ENCODE data around the gene ROGDI.

Gene ROGDI

GRCh38 chr16:4769306-4769638 lies 33.2 kb downstream of the ROGDI start:
- TF ChIP-seq REST (IDR thresholded peaks at IDR 0.05; ENCODE audit: insufficient read depth in 1 of 2, low read depth in 2 of 2, low read length in 2 of 2) (no peak), SIN3A (IDR thresholded peaks at IDR 0.05; ENCODE audit: borderline replicate concordance, insufficient read depth, low read length) (no peak), FOXP2 (optimal IDR thresholded peaks at IDR 0.05; ENCODE audit: borderline replicate concordance, extremely low read depth, extremely low read length, insufficient read depth) (no peak), POLR2AphosphoS5 (IDR thresholded peaks at IDR 0.05; ENCODE audit: low read depth, low read length) (no peak), TAF1 (IDR thresholded peaks at IDR 0.05; ENCODE audit: borderline replicate concordance, insufficient read depth, low read length) (no peak)

DNA sequence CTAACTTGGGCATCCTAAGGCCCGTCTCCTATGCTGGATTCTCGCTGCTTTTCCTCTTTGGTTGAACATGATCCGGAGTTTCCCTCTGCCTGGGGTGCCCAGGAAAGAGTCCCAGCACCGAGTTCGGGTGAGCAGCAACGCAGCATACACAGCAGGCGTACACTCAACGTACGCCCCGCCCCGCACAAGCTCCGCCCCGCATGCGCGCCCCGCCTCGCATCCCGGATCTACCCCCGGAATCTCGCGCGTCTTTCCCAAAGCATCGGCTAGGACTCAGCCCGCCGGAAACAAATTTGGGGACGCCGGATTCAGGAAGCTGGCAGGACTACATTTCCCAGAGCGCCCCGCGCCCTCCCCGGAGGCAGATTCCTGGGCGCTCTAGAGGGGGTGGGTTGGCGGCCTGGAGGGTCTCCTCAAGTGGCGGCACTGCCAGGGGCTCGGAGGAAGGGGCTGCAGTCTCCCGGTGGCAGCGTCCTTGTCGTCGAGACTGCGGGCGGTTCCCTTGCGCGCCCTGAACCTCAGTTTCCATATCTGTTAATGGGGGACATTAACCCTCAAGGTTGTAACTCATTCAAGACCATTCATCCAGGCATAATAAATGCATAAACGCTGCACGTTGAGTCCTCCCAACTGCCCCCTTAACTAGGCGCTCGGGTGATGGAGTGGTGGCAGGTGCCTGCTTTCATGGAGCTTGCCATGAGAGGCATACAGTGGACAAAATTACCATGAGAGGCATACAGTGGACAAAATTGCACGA lies 33.7 kb downstream of the ROGDI start:
- no peak for TF ChIP-seq REST (IDR thresholded peaks at IDR 0.05; ENCODE audit: insufficient read depth in 1 of 2, low read depth in 2 of 2, low read length in 2 of 2)
- TF ChIP-seq POLR2AphosphoS5 (IDR thresholded peaks at IDR 0.05; ENCODE audit: low read depth, low read length), result peak; percentile 77
- peak; percentile 81 for TF ChIP-seq FOXP2 (optimal IDR thresholded peaks at IDR 0.05; ENCODE audit: borderline replicate concordance, extremely low read depth, extremely low read length, insufficient read depth)
- no peak for TF ChIP-seq TAF1 (IDR thresholded peaks at IDR 0.05; ENCODE audit: borderline replicate concordance, insufficient read depth, low read length)
- TF ChIP-seq SIN3A (IDR thresholded peaks at IDR 0.05; ENCODE audit: borderline replicate concordance, insufficient read depth, low read length), result no peak

- TF ChIP-seq TAF1 (IDR thresholded peaks at IDR 0.05; ENCODE audit: borderline replicate concordance, insufficient read depth, low read length) (no peak), REST (IDR thresholded peaks at IDR 0.05; ENCODE audit: insufficient read depth in 1 of 2, low read depth in 2 of 2, low read length in 2 of 2) (no peak), FOXP2 (optimal IDR thresholded peaks at IDR 0.05; ENCODE audit: borderline replicate concordance, extremely low read depth, extremely low read length, insufficient read depth) (no peak), SIN3A (IDR thresholded peaks at IDR 0.05; ENCODE audit: borderline replicate concordance, insufficient read depth, low read length) (no peak), POLR2AphosphoS5 (IDR thresholded peaks at IDR 0.05; ENCODE audit: low read depth, low read length) (no peak)
Observed at GRCh38 chr16:4767872-4768548, 34.4 kb downstream of the ROGDI start.

- TF ChIP-seq FOXP2 (optimal IDR thresholded peaks at IDR 0.05; ENCODE audit: borderline replicate concordance, extremely low read depth, extremely low read length, insufficient read depth) (peak; percentile 89), REST (IDR thresholded peaks at IDR 0.05; ENCODE audit: insufficient read depth in 1 of 2, low read depth in 2 of 2, low read length in 2 of 2) (no peak), POLR2AphosphoS5 (IDR thresholded peaks at IDR 0.05; ENCODE audit: low read depth, low read length) (peak; percentile 76), SIN3A (IDR thresholded peaks at IDR 0.05; ENCODE audit: borderline replicate concordance, insufficient read depth, low read length) (no peak), TAF1 (IDR thresholded peaks at IDR 0.05; ENCODE audit: borderline replicate concordance, insufficient read depth, low read length) (peak; percentile 59; the same call in 1 of the 2 replicates)
Observed at GRCh38 chr16:4766875-4767628, 35.4 kb downstream of the ROGDI start, which contains the start of gene ZNF500. Gene ZNF500, minus strand, starts transcription at chr16:4767162. Its CDS starts 1,184 bp downstream, at chr16:4765978.

All from PFSK-1 (cell line).